Panc1 (cell line): ENCODE results near the gene MARCHF2. TPM values are rescaled to one million over a fixed set of nuclear protein-coding genes. Genes with fewer than 3 reads are reported as not detected.

Source experiments
- ATAC-seq: fragments of 200-7000 bp; cut with Tn5 transposase; 2 replicates; pipeline ENCODE4 v1.9.1; 2020; ENCODE audit warnings: mild to moderate bottlenecking, moderate library complexity
- BruUV-seq: library from RNA; stranded (reverse); fragments of 400-500 nt; replicated peaks from 2 replicates; lab custom pipeline; 2021; lab: Mats Ljungman, UMichigan
- CTCF ChIA-PET: fragments of 300-600 bp; sonication (Branson Sonifier 250); formaldehyde crosslinking; loops from one replicate; lab custom pipeline; 2022; ENCODE audit warnings: antibody characterized with exemption; lab: Charles Lee
- POLR2A ChIA-PET: fragments of 300-600 bp; sonication (Branson Sonifier 250); formaldehyde crosslinking; loops from one replicate; lab custom pipeline; 2022; ENCODE audit warnings: antibody characterized with exemption; lab: Charles Lee
- DNase-seq: peaks from one replicate; pipeline ENCODE4 v3.0.0-alpha.2; 2010; ENCODE audit warnings: low read depth, low spot score
- H3K27ac ChIP-seq: 2 replicates; pipeline ENCODE4 v1.5.1; 2011; ENCODE audit warnings: mild to moderate bottlenecking, low read length, inconsistent platforms
- H3K27me3 ChIP-seq: fragments of 200-500 bp; sonication (Bioruptor generic); 2 replicates; pipeline ENCODE4 v1.6.0; 2014; ENCODE audit warnings: low read length, inconsistent platforms; ENCODE audit not compliant: control insufficient read depth, insufficient read depth
- H3K36me3 ChIP-seq: fragments of 200-500 bp; sonication (Bioruptor generic); 2 replicates; pipeline ENCODE4 v1.5.1; 2014; ENCODE audit warnings: inconsistent platforms, mild to moderate bottlenecking, low read length, moderate library complexity; ENCODE audit not compliant: control insufficient read depth, insufficient read depth
- H3K4me1 ChIP-seq: 2 replicates; pipeline ENCODE4 v1.5.1; 2011; ENCODE audit warnings: inconsistent platforms, mild to moderate bottlenecking, low read length, moderate library complexity; ENCODE audit not compliant: control insufficient read depth, insufficient read depth
- H3K4me3 ChIP-seq, 2 experiments: 2 replicates each; pipeline ENCODE4 v1.5.1; 2011 to 2012; ENCODE audit warnings: low read depth in 2 of 2, low read length in 2 of 2, mild to moderate bottlenecking in 2 of 2, inconsistent platforms in 1 of 2, moderate library complexity in 1 of 2
- H3K9me3 ChIP-seq: fragments of 200-500 bp; sonication (Bioruptor generic); 2 replicates; pipeline ENCODE4 v1.5.1; 2014; ENCODE audit warnings: low read depth, mild to moderate bottlenecking, inconsistent platforms, low read length, moderate library complexity; ENCODE audit not compliant: control insufficient read depth, insufficient read depth
- CTCF ChIP-seq: fragments of 450-650 bp; IDR thresholded peaks from 2 replicates; pipeline ENCODE4 v1.5.1; 2017; ENCODE audit warnings: mild to moderate bottlenecking
- POLR2AphosphoS5 ChIP-seq: IDR thresholded peaks from 2 replicates; pipeline ENCODE4 v1.6.1; 2012; ENCODE audit warnings: mild to moderate bottlenecking, low read depth, low read length, moderate library complexity
- REST ChIP-seq, 2 experiments: IDR thresholded peaks; 2 replicates each; pipeline ENCODE4 v1.6.1; 2011 to 2012; ENCODE audit warnings: low read depth in 2 of 2, control low read depth in 1 of 2, low read length in 1 of 2, mild to moderate bottlenecking in 1 of 2, moderate library complexity in 1 of 2; ENCODE audit not compliant: insufficient read depth in 1 of 2
- SIN3A ChIP-seq: IDR thresholded peaks from 2 replicates; pipeline ENCODE4 v1.6.1; 2012; ENCODE audit warnings: low read depth, mild to moderate bottlenecking, low read length, moderate library complexity, borderline replicate concordance; ENCODE audit not compliant: insufficient read depth
- TCF7L2 ChIP-seq: IDR thresholded peaks from 2 replicates; pipeline ENCODE4 v1.6.1; 2011; ENCODE audit warnings: mild to moderate bottlenecking, low read depth, low read length, inconsistent platforms
- in situ Hi-C: cut with HindIII; loops from 2 replicates; pipeline ENCODE4 v1.10.0; 2016; ENCODE audit warnings: low sequenced_read_pairs, low pct_unique_long_range_greater_than_20kb
- intact Hi-C: fragments of 100-400 bp; cut with micrococcal nuclease; formaldehyde crosslinking; loops from one replicate; pipeline ENCODE4 v1.10.0; 2022; ENCODE audit not compliant: unreplicated experiment
- total RNA-seq: library from RNA; stranded (reverse); gene quantifications from one replicate; pipeline ENCODE4 v1.2.1, GENCODE V29; 2021; ENCODE audit not compliant: unreplicated experiment

MARCHF2 gene
- total RNA-seq, 1 experiment from 2014 or later, result 32.6 TPM

- POLR2A ChIA-PET, result interaction anchor here (0.5 to 0.7 kb wide), 4 partner anchors 24 to 292 kb away, joined by 3 to 6 read pairs (median 5); no protein-coding TSS in a partner anchor
- CTCF ChIA-PET, result no interaction called here
- Histone ChIP-seq H3K4me1 (peaks cover 29% of the 10 kb centered on the region), H3K27me3 (no peaks in the 10 kb centered on the region), H3K4me3 (peak within 1 kb of the TSS; percentile 61 to 90), H3K36me3 (peaks cover 16% of the 10 kb centered on the region), H3K9me3 (no peaks in the 10 kb centered on the region), H3K27ac (peak within 1 kb of the TSS; percentile 96)
- TF ChIP-seq SIN3A (0 out of 2 replicates have a peak, but pooled peaks have one; percentile 52), CTCF (no peak), TCF7L2 (no peak), REST (IDR thresholded peaks at IDR 0.05; ENCODE audit: insufficient read depth in 1 of 2, low read depth in 2 of 2, low read length in 1 of 2) (0 out of 4 replicates have a peak, but pooled peaks of 1 of the 2 experiments have one; percentile 39), POLR2AphosphoS5 (peak; percentile 91)
- DNase-seq (peak; percentile 69), ATAC-seq (peak; percentile 94)
- intact Hi-C loops, result no loop called here
- in situ Hi-C loops, result no loop called here
- BruUV-seq, result no TSS peak
These were observed 31.8 kb downstream of the MARCHF2 start, which contains the start of gene HNRNPM for GRCh38 chr19:8444677-8445487. Gene HNRNPM, plus strand, starts transcription at chr19:8444975. Its CDS starts 24 bp downstream, at chr19:8444999.

GRCh38 chr19:8445488-8446001 lies 32.4 kb downstream of the MARCHF2 start:
- ATAC-seq (peak; percentile 42), DNase-seq (no peak)
- ChIA-PET CTCF (no interaction called here), POLR2A (no interaction called here)
- peak overlapping the region; percentile 61 to 90 for H3K4me3 ChIP-seq
- no peaks in the 10 kb centered on the region for H3K27me3 ChIP-seq
- H3K36me3 ChIP-seq, result peaks cover 16% of the 10 kb centered on the region
- TF ChIP-seq SIN3A (no peak), POLR2AphosphoS5 (no peak), CTCF (no peak), REST (IDR thresholded peaks at IDR 0.05; ENCODE audit: insufficient read depth in 1 of 2, low read depth in 2 of 2, low read length in 1 of 2) (no peak), TCF7L2 (no peak)
- H3K27ac ChIP-seq, result peak overlapping the region; percentile 85
- intact Hi-C loops, result no loop called here
- in situ Hi-C loops, result no loop called here
- H3K9me3 ChIP-seq, result no peaks in the 10 kb centered on the region
- BruUV-seq, result no TSS peak
- H3K4me1 ChIP-seq, result peaks cover 34% of the 10 kb centered on the region
